Calu3 (cell line): ENCODE measurements around the gene RELT. TPM values are rescaled to one million over a fixed set of nuclear protein-coding genes. Genes with fewer than 3 reads are reported as not detected.

ENCODE experiments used
- BruUV-seq: library from RNA; stranded (reverse); fragments of 400-500 nt; replicated peaks from 2 replicates; lab custom pipeline; 2021; lab: Mats Ljungman, UMichigan
- CTCF ChIA-PET: fragments of 300-600 bp; sonication (Branson Sonifier 250); formaldehyde crosslinking; loops from one replicate; lab custom pipeline; 2022; ENCODE audit warnings: antibody characterized with exemption; lab: Charles Lee
- DNase-seq: peaks from one replicate; pipeline ENCODE4 v3.0.0; 2022
- H3K27ac Mint-ChIP-seq: one replicate; pipeline ENCODE4 v1.8.0; 2022; ENCODE audit warnings: mixed read lengths; ENCODE audit not compliant: unreplicated experiment
- H3K27me3 Mint-ChIP-seq: one replicate; pipeline ENCODE4 v1.8.0; 2022; ENCODE audit warnings: mixed read lengths; ENCODE audit not compliant: unreplicated experiment
- H3K36me3 Mint-ChIP-seq: one replicate; pipeline ENCODE4 v1.8.0; 2022; ENCODE audit warnings: mild to moderate bottlenecking, moderate library complexity, mixed read lengths; ENCODE audit not compliant: insufficient read depth, unreplicated experiment
- H3K4me1 Mint-ChIP-seq: one replicate; pipeline ENCODE4 v1.8.0; 2022; ENCODE audit warnings: mild to moderate bottlenecking, low read depth, mixed read lengths; ENCODE audit not compliant: unreplicated experiment
- H3K4me3 Mint-ChIP-seq: one replicate; pipeline ENCODE4 v1.8.0; 2022; ENCODE audit warnings: mild to moderate bottlenecking, low read depth, moderate library complexity, mixed read lengths; ENCODE audit not compliant: unreplicated experiment
- H3K9me3 Mint-ChIP-seq: one replicate; pipeline ENCODE4 v1.8.0; 2022; ENCODE audit warnings: low read depth, mixed read lengths; ENCODE audit not compliant: unreplicated experiment
- intact Hi-C: fragments of 100-400 bp; cut with micrococcal nuclease; formaldehyde crosslinking; loops from one replicate; pipeline ENCODE4 v1.10.0; 2022; ENCODE audit not compliant: unreplicated experiment
- total RNA-seq: library from RNA; stranded (reverse); gene quantifications from 2 replicates; pipeline ENCODE4 v1.2.3, GENCODE V29; 2022
- TF ChIP-seq, protein P1 (sequence below): fragments of 200-600 bp; IDR thresholded peaks from one replicate; pipeline ENCODE4 v1.8.0; 2022; ENCODE audit warnings: antibody characterized with exemption; ENCODE audit not compliant: unreplicated experiment

The RELT gene
- total RNA-seq, 1 experiment from 2014 or later: 11.8 TPM

- Mint-ChIP-seq H3K4me3 (no peak overlapping the region), H3K27me3 (peaks cover 14% of the 10 kb centered on the region), H3K4me1 (peaks cover under 1% of the 10 kb centered on the region), H3K27ac (no peak overlapping the region), H3K36me3 (peaks cover 6% of the 10 kb centered on the region), H3K9me3 (no peaks in the 10 kb centered on the region)
- no TSS peak for BruUV-seq
- intact Hi-C loops: no loop called here
- no peak for DNase-seq
- CTCF ChIA-PET: interaction anchor here (0.9 to 1.6 kb wide), 2 partner anchors 8 to 17 kb away, joined by 3 read pairs; no protein-coding TSS in a partner anchor
- TF ChIP-seq, protein P1, sequence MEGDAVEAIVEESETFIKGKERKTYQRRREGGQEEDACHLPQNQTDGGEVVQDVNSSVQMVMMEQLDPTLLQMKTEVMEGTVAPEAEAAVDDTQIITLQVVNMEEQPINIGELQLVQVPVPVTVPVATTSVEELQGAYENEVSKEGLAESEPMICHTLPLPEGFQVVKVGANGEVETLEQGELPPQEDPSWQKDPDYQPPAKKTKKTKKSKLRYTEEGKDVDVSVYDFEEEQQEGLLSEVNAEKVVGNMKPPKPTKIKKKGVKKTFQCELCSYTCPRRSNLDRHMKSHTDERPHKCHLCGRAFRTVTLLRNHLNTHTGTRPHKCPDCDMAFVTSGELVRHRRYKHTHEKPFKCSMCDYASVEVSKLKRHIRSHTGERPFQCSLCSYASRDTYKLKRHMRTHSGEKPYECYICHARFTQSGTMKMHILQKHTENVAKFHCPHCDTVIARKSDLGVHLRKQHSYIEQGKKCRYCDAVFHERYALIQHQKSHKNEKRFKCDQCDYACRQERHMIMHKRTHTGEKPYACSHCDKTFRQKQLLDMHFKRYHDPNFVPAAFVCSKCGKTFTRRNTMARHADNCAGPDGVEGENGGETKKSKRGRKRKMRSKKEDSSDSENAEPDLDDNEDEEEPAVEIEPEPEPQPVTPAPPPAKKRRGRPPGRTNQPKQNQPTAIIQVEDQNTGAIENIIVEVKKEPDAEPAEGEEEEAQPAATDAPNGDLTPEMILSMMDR: no peak
Measured at GRCh38 chr11:73340164-73340563, 36.0 kb upstream of the RELT start.

- H3K27me3 Mint-ChIP-seq: peaks cover 14% of the 10 kb centered on the region
- peak overlapping the region; percentile 62 for H3K4me3 Mint-ChIP-seq
- TF ChIP-seq, protein P1: no peak
- BruUV-seq: no TSS peak
- no peak for DNase-seq
- peaks cover 6% of the 10 kb centered on the region for H3K36me3 Mint-ChIP-seq
- H3K9me3 Mint-ChIP-seq: no peaks in the 10 kb centered on the region
- intact Hi-C loops: no loop called here
- no peaks in the 10 kb centered on the region for H3K4me1 Mint-ChIP-seq
- CTCF ChIA-PET: interaction anchor here (0.7 kb wide), 1 partner anchor 18 kb away, joined by 5 read pairs; no protein-coding TSS in a partner anchor
- H3K27ac Mint-ChIP-seq: no peak overlapping the region
Measured at GRCh38 chr11:73342633-73343032, 33.6 kb upstream of the RELT start.

- Mint-ChIP-seq H3K4me3 (peak overlapping the region; percentile 62), H3K4me1 (no peaks in the 10 kb centered on the region), H3K36me3 (peaks cover 6% of the 10 kb centered on the region), H3K27ac (no peak overlapping the region), H3K27me3 (peaks cover 14% of the 10 kb centered on the region), H3K9me3 (no peaks in the 10 kb centered on the region)
- CTCF ChIA-PET: no interaction called here
- intact Hi-C loops: no loop called here
- TF ChIP-seq, protein P1: no peak
- no peak for DNase-seq
- no TSS peak for BruUV-seq
Measured at GRCh38 chr11:73343076-73343873, 32.9 kb upstream of the RELT start.

- Mint-ChIP-seq H3K27me3 (peaks cover 14% of the 10 kb centered on the region), H3K27ac (no peak overlapping the region), H3K36me3 (peaks cover 7% of the 10 kb centered on the region), H3K4me1 (no peaks in the 10 kb centered on the region), H3K4me3 (no peak overlapping the region), H3K9me3 (no peaks in the 10 kb centered on the region)
- no TSS peak for BruUV-seq
- CTCF ChIA-PET: no interaction called here
- TF ChIP-seq, protein P1: no peak
- no peak for DNase-seq
- intact Hi-C loops: no loop called here
Measured at GRCh38 chr11:73344191-73344607, 32.0 kb upstream of the RELT start.
